Large intestine (tissue), 3 donors: ENCODE data around the gene DLGAP4. TPM values are rescaled to one million over a fixed set of nuclear protein-coding genes. Genes with fewer than 3 reads are reported as not detected.
"Not testable (repeated sequence)": the region's sequence is repeated elsewhere in the genome, so short reads cannot be mapped to it uniquely, and the experiment has no call there.

ENCODE experiments used
- DNase-seq, 2 donors: peaks; one replicate each; pipeline versions ENCODE4 v3.0.0 to v3.0.0-alpha.2; 2013
- H3K27ac ChIP-seq: one replicate; pipeline ENCODE4 v1.5.1; 2013; ENCODE audit warnings: low read length
- H3K27me3 ChIP-seq: 2 replicates; pipeline ENCODE4 v1.6.1; 2013; ENCODE audit warnings: low read length; ENCODE audit not compliant: control insufficient read depth, insufficient read depth
- H3K36me3 ChIP-seq: 2 replicates; pipeline ENCODE4 v1.6.1; 2013; ENCODE audit warnings: low read length; ENCODE audit not compliant: control insufficient read depth, insufficient read depth
- H3K4me1 ChIP-seq: one replicate; pipeline ENCODE4 v1.6.1; 2013; ENCODE audit warnings: low read length; ENCODE audit not compliant: control insufficient read depth, insufficient read depth
- H3K4me3 ChIP-seq: one replicate; pipeline ENCODE4 v1.5.1; 2013; ENCODE audit warnings: low read length
- H3K9me3 ChIP-seq: one replicate; pipeline ENCODE4 v1.6.1; 2013; ENCODE audit warnings: mild to moderate bottlenecking, low read depth, low read length, moderate library complexity; ENCODE audit not compliant: control insufficient read depth
- WGBS: methylation state at CpG from one replicate; pipeline ENCODE4 v1.1.5; 2013; ENCODE audit warnings: low lambda C conversion rate; ENCODE audit not compliant: insufficient coverage; 5-methylcytosine and 5-hydroxymethylcytosine counted together
- polyA plus RNA-seq: library from polyadenylated mRNA; unstranded; fragments of 120-200 nt; gene quantifications from one replicate; pipeline ENCODE4 v1.2.1, GENCODE V29; 2013

The DLGAP4 gene
- polyA plus RNA-seq, 1 donor, result 43.1 TPM

GRCh38 chr20:36506253-36506652, 200.1 kb downstream of the DLGAP4 start:
- WGBS, result no CpG with 5 or more reads among the region's 1 CpG
- no peak overlapping the region for H3K4me3 ChIP-seq

GRCh38 chr20:36507746-36508145, 201.6 kb downstream of the DLGAP4 start:
- no peak overlapping the region for H3K4me3 ChIP-seq
- no peak for DNase-seq
- H3K4me1 ChIP-seq, result no peaks in the 10 kb centered on the region
- WGBS, result no CpG with 5 or more reads among the region's 6 CpGs
- no peak overlapping the region for H3K27ac ChIP-seq
- H3K27me3 ChIP-seq, result no peaks in the 10 kb centered on the region
- H3K9me3 ChIP-seq, result no peaks in the 10 kb centered on the region
- peaks cover 38% of the 10 kb centered on the region for H3K36me3 ChIP-seq

More at GRCh38 chr20:36506253-36506652, 200.1 kb downstream of the DLGAP4 start:
- Histone ChIP-seq H3K27ac (no peak overlapping the region), H3K9me3 (no peaks in the 10 kb centered on the region), H3K27me3 (no peaks in the 10 kb centered on the region), H3K36me3 (peaks cover 35% of the 10 kb centered on the region), H3K4me1 (no peaks in the 10 kb centered on the region)
- no peak for DNase-seq

GRCh38 chr20:36519012-36519719, 213.0 kb downstream of the DLGAP4 start:
- Histone ChIP-seq H3K36me3 (peaks cover 54% of the 10 kb centered on the region), H3K27ac (no peak overlapping the region), H3K4me3 (no peak overlapping the region), H3K27me3 (no peaks in the 10 kb centered on the region), H3K9me3 (no peaks in the 10 kb centered on the region), H3K4me1 (no peaks in the 10 kb centered on the region)
- DNase-seq, result no peak
- no CpG with 5 or more reads among the region's 17 CpGs for WGBS

GRCh38 chr20:36519944-36520343, 213.8 kb downstream of the DLGAP4 start:
- H3K9me3 ChIP-seq, result no peaks in the 10 kb centered on the region
- no peak for DNase-seq
- H3K4me1 ChIP-seq, result no peaks in the 10 kb centered on the region
- 100% methylated on average over 1 of the region's 2 CpGs for WGBS
- peaks cover 49% of the 10 kb centered on the region for H3K36me3 ChIP-seq
- H3K27ac ChIP-seq, result no peak overlapping the region
- no peak overlapping the region for H3K4me3 ChIP-seq
- no peaks in the 10 kb centered on the region for H3K27me3 ChIP-seq

GRCh38 chr20:36521526-36521925, 215.4 kb downstream of the DLGAP4 start:
- no peak overlapping the region for H3K4me3 ChIP-seq
- no peaks in the 10 kb centered on the region for H3K9me3 ChIP-seq
- 80% methylated on average over 1 of the region's 1 CpG for WGBS
- H3K36me3 ChIP-seq, result peaks cover 54% of the 10 kb centered on the region
- H3K4me1 ChIP-seq, result no peaks in the 10 kb centered on the region
- no peak for DNase-seq
- H3K27me3 ChIP-seq, result no peaks in the 10 kb centered on the region
- H3K27ac ChIP-seq, result no peak overlapping the region

GRCh38 chr20:36522412-36522811, 216.3 kb downstream of the DLGAP4 start:
- H3K9me3 ChIP-seq, DNase-seq, H3K27ac ChIP-seq, H3K4me3 ChIP-seq, H3K4me1 ChIP-seq, H3K27me3 ChIP-seq: not testable (repeated sequence)
- peaks cover 57% of the 10 kb centered on the region for H3K36me3 ChIP-seq
- whole genome bisulfite sequencing, result no CpG with 5 or more reads among the region's 7 CpGs

- Histone ChIP-seq H3K4me1 (no peaks in the 10 kb centered on the region), H3K27me3 (no peaks in the 10 kb centered on the region)
These were observed 217.2 kb downstream of the DLGAP4 start for GRCh38 chr20:36523341-36523740.

GRCh38 chr20:36525620-36526365, 219.7 kb downstream of the DLGAP4 start:
- Histone ChIP-seq H3K36me3 (peaks cover 66% of the 10 kb centered on the region), H3K4me3 (no peak overlapping the region), H3K27ac (no peak overlapping the region), H3K9me3 (peaks cover 3% of the 10 kb centered on the region), H3K4me1 (no peaks in the 10 kb centered on the region), H3K27me3 (no peaks in the 10 kb centered on the region)
- no CpG with 5 or more reads among the region's 17 CpGs for WGBS
- DNase-seq, result no peak

More at GRCh38 chr20:36523341-36523740, 217.2 kb downstream of the DLGAP4 start:
- DNase-seq, result no peak
- H3K36me3 ChIP-seq, result peaks cover 66% of the 10 kb centered on the region
- H3K4me3 ChIP-seq, result no peak overlapping the region
- H3K9me3 ChIP-seq, result peaks cover 3% of the 10 kb centered on the region
- WGBS, result 93% methylated on average over 2 of the region's 3 CpGs
- no peak overlapping the region for H3K27ac ChIP-seq

GRCh38 chr20:36526521-36527011, 220.4 kb downstream of the DLGAP4 start:
- H3K4me3 ChIP-seq, result no peak overlapping the region
- peaks cover 3% of the 10 kb centered on the region for H3K9me3 ChIP-seq
- H3K27me3 ChIP-seq, result no peaks in the 10 kb centered on the region
- no peak for DNase-seq
- no peak overlapping the region for H3K27ac ChIP-seq
- H3K4me1 ChIP-seq, result no peaks in the 10 kb centered on the region
- no CpG with 5 or more reads among the region's 29 CpGs for WGBS
- peaks cover 60% of the 10 kb centered on the region for H3K36me3 ChIP-seq

- Histone ChIP-seq H3K27ac (no peak overlapping the region), H3K36me3 (peaks cover 52% of the 10 kb centered on the region)
- no CpG with 5 or more reads among the region's 32 CpGs for WGBS
These were observed 221.4 kb downstream of the DLGAP4 start for GRCh38 chr20:36527331-36528125.

More at GRCh38 chr20:36527331-36528125, 221.4 kb downstream of the DLGAP4 start:
- no peak for DNase-seq
- H3K4me1 ChIP-seq, result no peaks in the 10 kb centered on the region
- no peaks in the 10 kb centered on the region for H3K27me3 ChIP-seq
- H3K4me3 ChIP-seq, result no peak overlapping the region
- H3K9me3 ChIP-seq, result peaks cover 3% of the 10 kb centered on the region
